ENCODE results near the gene GOLGA6A.
"Not testable (repeated sequence)": the region's sequence is repeated elsewhere in the genome, so short reads cannot be mapped to it uniquely, and the experiment has no call there.

Gene GOLGA6A

DNA sequence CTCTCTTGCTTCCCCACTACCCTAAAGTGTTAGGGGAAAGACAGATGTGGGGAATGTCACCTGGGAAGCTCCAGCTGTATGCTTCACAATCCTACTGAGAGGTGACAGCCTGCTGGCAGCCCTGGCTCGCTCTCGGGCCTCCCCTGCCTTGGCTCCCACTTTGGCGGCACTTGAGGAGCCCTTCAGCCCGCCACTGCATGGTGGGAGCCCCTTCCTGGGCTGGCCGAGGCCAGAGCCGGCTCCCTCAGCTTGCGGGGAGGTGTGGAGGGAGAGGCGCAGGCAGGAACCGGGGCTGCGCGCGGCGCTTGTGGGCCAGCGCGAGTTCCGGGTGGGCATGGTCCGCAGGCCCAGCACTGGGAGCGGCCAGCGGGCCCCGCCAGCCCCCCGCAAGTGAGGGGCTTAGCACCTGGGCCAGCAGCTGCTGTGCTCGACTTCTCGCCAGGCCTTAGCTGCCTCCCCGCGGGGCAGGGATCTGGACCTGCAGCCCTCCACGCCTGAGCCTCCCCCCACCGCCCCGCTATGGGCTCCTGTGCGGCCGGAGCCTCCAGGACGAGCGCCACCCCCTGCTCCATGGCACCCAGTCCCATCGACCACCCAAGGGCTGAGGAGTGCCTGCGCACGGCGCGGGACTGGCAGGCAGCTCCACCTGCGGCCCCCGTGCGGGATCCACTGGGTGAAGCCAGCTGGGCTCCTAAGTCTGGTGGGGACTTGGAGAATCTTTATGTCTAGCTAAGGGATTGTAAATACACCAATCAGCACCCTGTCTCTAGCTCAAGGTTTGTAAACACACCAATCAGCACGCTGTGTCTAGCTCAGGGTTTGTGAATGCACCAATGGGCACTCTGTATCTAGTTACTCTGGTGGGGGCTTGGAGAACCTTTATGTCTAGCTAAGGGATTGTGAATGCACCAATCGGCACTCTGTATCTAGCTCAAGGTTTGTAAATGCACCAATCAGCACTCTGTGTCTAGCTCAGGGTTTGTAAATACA, 29.8 kb downstream of the GOLGA6A start:
- DNase-seq, result not testable (repeated sequence)

DNA sequence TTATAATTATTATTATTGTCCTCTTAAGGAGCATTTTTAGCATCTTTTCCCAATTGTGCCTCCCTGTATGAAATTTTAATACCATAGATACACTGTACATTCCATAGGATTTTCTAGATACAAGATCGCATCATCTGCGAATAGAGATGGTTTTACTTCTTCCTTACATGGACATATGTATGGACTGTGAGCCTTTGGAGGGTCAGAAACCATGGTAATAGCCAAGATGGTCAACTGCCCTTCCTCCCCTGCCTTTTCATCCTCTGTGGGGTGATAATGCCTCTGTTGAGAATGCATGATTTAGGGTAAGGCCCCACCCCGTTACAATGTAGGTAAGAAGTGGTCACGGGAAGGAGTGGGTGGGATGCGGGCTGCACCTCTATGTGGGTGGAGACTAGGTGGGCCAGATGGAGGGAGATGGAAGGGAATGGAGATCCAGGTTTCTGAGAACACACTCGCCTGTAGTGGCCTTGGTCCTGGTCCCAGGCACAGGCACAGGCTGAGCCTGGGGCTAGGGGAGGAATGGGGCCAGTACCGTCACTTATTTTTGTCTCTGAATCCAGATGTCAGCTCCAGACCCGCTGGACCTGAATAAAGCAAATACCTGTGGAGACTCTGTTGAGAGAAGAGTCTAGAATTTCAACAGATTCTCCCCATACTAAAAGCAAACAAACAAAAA, 31.7 kb downstream of the GOLGA6A start:
- DNase-seq, result no peak

DNA sequence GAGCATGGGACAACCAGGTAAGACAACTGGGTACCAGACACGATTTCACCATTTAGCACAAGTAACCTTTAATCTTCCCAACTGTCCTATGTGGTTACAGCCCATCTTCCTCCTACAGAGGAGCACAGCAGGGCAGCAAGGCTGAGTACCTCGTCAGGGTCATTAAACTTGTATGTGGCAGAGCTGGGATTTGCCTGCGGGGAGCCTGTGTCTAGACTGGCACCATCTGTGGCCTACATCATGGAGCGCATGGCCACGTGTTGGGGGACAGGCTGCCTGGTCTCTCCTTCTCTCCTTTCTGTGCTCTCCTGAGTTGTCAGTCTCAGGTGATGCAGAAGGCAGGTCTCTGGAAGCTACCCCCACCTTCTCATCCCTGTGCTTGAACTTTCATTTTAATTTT, 32.2 kb downstream of the GOLGA6A start:
- no peak for DNase-seq

DNA sequence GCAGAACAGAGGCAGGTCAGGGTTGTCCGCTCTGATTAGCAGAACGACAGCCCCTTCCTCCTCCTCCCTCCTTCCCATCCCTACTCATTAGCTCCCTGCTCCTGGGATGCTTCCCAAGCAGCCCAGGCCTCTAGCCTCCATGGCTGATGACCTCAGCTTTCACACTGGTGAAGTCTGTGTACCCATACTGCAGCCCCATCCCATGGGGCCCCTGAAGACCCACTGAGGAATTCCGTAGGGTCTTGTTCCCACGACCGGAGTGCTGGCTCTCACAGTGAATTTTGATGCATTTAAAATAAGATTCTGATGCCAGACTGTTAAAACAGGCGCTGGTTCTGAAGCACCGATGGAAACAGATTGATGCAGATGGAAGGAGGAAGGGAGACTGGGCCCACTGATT, 36.1 kb downstream of the GOLGA6A start:
- no peak for DNase-seq

GRCh38 chr15:74045636-74046274, 36.6 kb downstream of the GOLGA6A start:
- no peak for DNase-seq

- no peak for DNase-seq
Measured at GRCh38 chr15:74045184-74045583, 37.2 kb downstream of the GOLGA6A start.

GRCh38 chr15:74044267-74045110, 37.9 kb downstream of the GOLGA6A start:
- DNase-seq, result no peak

- DNase-seq, result no peak
Measured at GRCh38 chr15:74043425-74044266, 38.7 kb downstream of the GOLGA6A start.

GRCh38 chr15:74042603-74043424, 39.5 kb downstream of the GOLGA6A start:
- DNase-seq, result no peak

DNA sequence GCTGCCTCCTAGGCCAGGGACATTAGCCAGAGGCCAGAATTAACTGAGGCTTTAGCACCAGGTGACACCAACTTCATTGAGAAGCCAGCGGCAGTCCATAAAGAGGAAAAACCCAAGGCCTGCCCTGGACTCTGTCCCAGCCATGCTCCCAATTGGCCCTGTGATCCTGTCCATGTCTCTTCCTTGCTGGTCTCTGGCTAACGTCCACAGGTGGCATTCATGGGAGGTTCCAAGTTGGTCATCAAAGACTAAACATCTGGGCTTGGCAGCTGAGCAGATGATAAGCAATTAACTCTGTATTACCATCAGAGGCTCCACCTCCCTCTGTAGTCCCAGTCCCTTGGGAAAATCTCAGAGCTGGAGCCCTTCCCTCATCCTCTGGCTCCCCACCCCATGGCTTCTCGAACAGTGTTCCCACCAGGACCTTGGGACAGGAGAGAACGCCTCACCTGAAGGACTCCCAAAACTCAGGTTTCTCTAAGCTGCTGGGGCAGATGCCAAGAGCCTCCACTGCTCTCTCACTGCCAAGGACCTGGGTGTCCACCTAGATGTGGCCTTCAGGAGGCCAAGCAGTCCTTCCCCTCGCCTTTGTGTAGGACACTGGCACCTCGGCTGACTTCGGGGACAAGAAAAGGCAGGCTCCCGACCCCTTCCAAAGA, 40.4 kb downstream of the GOLGA6A start:
- DNase-seq, result no peak

DNA sequence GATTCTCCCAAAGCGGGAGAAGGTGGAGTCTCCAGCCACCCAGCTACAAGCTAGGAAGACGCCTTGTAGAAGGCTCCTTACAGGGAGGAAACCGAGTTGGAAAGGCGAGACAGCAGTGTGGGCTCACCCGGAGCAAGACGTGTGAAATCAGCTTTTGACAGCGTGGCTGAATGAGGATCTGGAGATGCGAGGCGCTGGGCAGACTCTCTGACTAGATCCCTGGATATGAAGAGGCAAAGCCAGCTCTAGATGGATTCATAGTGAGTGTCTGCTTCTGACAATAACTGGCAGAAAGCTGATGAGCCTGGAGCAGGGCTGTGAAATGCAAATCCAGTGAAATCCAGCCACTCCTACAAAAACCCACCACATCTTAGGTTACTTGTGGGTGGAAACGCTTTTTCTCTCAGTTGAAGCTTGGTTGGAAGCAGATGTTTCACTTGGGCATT, 41.0 kb downstream of the GOLGA6A start:
- DNase-seq, result no peak

- no peak for DNase-seq
Measured at GRCh38 chr15:74040109-74040850, 42.1 kb downstream of the GOLGA6A start.

- no peak for DNase-seq
Measured at GRCh38 chr15:74039656-74040010, 42.7 kb downstream of the GOLGA6A start.

DNA sequence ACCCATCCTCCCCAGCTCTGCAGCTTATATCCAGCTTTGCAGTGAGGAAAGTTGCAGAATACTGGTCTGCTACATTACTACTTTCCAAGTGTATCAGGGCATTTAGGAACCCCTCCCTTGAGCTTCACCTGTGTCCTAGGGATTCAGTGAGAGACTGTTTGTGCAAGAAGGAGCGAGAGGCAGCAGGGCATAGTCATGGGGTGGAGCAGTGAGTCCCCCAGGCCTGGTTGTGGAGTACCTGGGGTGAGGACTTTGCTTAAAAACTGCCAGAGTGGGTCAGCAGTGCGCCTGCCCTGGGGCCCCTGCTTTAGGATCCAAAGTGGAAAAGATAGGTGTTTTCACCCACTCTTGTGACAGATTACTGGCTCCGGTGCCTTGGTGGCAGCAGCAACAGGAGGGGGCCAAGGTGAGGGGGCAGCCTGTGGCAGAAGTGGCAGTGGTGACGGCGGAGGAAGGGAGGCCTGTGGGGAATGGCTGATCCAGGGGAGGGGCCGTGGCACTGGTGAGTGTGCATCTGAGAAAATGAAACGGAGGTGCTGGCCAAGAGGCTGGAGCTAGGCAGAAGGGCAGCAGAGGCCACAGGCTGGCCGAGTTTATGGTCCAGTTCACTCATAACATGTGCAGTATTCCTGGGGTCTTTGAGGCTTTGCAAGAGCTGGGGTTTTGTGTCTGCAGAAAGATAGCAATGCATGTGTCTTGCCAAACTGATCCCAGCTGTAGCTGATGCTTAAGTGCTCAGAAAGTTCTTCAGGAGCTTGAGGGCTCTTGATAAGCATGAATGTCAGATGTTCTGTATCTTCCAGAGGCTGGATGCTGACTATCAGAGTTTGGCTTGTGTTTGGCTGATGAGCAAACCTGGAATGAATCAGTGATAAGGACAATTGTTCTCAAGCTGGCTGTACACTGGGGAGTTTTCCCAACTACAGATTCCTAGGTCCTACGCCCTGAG, 43.4 kb downstream of the GOLGA6A start:
- no peak for DNase-seq

GRCh38 chr15:74037171-74038117, 44.9 kb downstream of the GOLGA6A start:
- no peak for DNase-seq

- no peak for DNase-seq
Measured at GRCh38 chr15:74036271-74037170, 45.8 kb downstream of the GOLGA6A start.
